Measurements from ENCODE around the gene DTNB. TPM values are rescaled to one million over a fixed set of nuclear protein-coding genes. Genes with fewer than 3 reads are reported as not detected.
"Not testable (repeated sequence)": the region's sequence is repeated elsewhere in the genome, so short reads cannot be mapped to it uniquely, and the experiment has no call there.

DTNB gene
- total RNA-seq, 3 donors from 2014 or later = 4.8 to 8.8 (median 7.2) TPM

DNA sequence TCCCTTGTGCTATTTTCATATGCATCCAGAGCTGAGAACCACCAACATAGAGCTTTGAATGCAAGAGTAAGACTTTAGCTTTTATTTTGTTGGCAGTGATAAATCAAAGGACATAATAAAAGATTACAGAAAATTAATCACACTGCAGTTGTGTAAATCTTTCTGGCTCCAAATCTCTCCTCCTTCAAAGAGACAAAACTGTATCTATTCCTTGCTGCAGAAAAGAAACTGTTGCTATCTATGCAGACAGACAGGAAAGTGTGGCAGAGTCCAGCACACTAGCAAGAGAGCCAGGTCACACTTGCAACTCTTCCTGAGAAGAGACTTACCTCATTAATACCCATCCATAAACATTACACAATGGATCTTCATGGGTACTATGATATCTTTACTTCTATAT lies 57.5 kb downstream of the DTNB start:
- no peak overlapping the region for H3K4me3 ChIP-seq
- ATAC-seq = no peak
- H3K36me3 ChIP-seq (ENCODE audit: low read depth) = no peaks in the 10 kb centered on the region
- intact Hi-C loops (cut with DNase I, micrococcal nuclease) = no loop called here
- DNase-seq = no peak
- TF ChIP-seq, protein P1, sequence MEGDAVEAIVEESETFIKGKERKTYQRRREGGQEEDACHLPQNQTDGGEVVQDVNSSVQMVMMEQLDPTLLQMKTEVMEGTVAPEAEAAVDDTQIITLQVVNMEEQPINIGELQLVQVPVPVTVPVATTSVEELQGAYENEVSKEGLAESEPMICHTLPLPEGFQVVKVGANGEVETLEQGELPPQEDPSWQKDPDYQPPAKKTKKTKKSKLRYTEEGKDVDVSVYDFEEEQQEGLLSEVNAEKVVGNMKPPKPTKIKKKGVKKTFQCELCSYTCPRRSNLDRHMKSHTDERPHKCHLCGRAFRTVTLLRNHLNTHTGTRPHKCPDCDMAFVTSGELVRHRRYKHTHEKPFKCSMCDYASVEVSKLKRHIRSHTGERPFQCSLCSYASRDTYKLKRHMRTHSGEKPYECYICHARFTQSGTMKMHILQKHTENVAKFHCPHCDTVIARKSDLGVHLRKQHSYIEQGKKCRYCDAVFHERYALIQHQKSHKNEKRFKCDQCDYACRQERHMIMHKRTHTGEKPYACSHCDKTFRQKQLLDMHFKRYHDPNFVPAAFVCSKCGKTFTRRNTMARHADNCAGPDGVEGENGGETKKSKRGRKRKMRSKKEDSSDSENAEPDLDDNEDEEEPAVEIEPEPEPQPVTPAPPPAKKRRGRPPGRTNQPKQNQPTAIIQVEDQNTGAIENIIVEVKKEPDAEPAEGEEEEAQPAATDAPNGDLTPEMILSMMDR (IDR thresholded peaks at IDR 0.05) = no peak
- H3K4me1 ChIP-seq (ENCODE audit: low read depth) = peaks cover 13% of the 10 kb centered on the region
- no peaks in the 10 kb centered on the region for H3K9me3 ChIP-seq

DNA sequence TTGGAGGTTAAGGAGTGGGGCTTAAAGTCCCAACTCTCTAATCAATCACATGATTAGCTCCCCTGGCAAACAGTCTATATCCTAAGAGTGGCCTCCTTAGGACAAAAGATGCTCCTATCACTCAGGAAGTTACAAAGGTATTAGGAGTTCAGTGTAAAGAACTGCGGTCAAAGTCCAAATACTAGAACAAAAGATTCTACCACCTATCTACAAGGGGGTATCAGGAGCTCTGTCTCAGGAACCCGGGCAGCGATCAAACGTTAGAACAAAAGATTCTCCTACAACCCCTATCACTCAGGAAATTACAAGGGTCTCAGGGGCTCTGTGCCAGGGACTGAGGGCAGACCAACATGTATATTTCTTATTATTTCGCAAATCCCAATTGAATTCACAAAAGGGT lies 58.0 kb downstream of the DTNB start:
- Histone ChIP-seq H3K4me3 (no peak overlapping the region), H3K9me3 (no peaks in the 10 kb centered on the region), H3K36me3 (ENCODE audit: low read depth) (no peaks in the 10 kb centered on the region), H3K4me1 (ENCODE audit: low read depth) (peaks cover 13% of the 10 kb centered on the region)
- DNase-seq (no peak), ATAC-seq (no peak)
- intact Hi-C loops (cut with DNase I, micrococcal nuclease) = no loop called here
- TF ChIP-seq, protein P1 (IDR thresholded peaks at IDR 0.05) = no peak

DNA sequence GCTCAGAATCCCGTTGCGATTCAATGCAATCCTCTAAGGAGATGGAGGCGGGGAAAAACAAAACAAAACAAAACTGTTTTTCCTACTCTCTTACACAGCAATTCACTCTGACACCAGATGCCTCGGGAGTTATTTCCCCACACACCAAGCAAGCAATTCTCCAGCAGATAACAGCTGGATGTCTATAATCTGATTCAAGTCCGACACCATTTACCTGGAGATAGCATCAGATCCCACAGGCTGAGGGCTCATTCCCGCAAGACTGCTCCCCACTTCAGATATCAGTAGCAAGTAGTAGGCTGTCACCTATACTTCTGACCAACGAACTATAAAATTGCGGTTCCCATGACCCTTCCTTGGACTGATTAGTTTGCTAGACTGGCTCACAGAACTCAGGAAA lies 58.7 kb downstream of the DTNB start:
- no peak overlapping the region for H3K4me3 ChIP-seq
- TF ChIP-seq, protein P1 (IDR thresholded peaks at IDR 0.05) = no peak
- H3K9me3 ChIP-seq = no peaks in the 10 kb centered on the region
- ATAC-seq = no peak
- no peaks in the 10 kb centered on the region for H3K36me3 ChIP-seq (ENCODE audit: low read depth)
- H3K4me1 ChIP-seq (ENCODE audit: low read depth) = peaks cover 13% of the 10 kb centered on the region
- intact Hi-C loops (cut with DNase I, micrococcal nuclease) = no loop called here
- DNase-seq = no peak

DNA sequence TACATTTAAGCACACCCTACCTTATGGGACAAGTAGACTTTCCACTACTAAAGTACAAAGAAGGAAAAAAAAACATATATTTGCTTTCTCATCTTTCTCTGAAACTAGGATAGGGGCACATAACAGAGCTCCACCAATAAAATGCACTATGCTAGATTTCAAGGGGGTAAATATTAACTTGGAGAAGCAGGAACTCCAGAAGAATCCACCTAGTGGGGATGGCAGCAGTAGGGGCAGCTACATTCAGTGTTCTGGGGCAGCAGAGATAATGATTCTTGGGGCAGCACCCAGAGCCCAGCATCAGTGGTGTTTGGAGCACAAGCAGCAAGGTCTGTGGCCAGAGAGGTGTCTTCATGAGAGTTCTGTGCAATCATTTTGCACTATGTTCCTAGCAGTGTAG lies 64.7 kb downstream of the DTNB start:
- intact Hi-C loops (cut with DNase I, micrococcal nuclease) = no loop called here
- H3K9me3 ChIP-seq = no peaks in the 10 kb centered on the region
- ATAC-seq (peak; percentile 21), DNase-seq (no peak)
- no peaks in the 10 kb centered on the region for H3K4me1 ChIP-seq (ENCODE audit: low read depth)
- no peaks in the 10 kb centered on the region for H3K36me3 ChIP-seq (ENCODE audit: low read depth)
- H3K4me3 ChIP-seq = no peak overlapping the region
- TF ChIP-seq, protein P1 (IDR thresholded peaks at IDR 0.05) = no peak

DNA sequence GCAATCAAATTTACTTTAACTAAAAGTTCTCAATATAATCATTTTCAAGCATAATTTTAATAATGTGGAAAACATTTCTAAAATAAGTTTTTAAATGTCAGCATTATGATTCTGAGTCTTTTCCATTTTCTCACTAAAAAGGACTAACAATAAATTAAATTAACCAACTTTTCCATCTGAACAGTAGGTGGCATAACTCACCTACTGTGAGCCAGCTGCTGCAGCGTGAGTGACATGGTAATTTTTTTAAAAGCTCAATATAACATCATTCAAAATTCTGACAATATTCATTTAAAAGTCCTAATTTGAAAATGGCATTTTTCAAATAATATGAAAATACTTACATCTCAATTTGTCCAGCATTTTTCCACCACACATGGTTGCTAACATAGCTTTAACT lies 66.5 kb downstream of the DTNB start:
- TF ChIP-seq, protein P1 (IDR thresholded peaks at IDR 0.05) = no peak
- intact Hi-C loops (cut with DNase I, micrococcal nuclease) = no loop called here

DNA sequence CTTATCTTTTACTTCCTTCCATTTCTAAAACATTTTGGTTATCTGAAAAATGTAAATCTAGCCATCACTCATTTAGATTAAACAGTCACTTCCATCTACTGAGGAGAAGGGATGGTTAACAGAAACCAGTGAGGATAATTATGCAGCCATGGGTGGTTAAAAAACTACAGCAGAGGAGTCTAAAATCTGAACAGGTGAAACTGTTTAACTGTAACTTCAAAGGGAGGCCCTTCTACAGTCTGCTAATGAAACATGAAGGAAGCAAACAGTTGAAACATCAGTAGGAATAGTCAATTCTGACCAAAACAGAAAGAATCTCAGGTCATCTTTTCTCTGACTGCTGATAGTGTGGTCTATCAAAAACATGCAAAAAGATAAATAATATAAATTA lies 71.0 kb downstream of the DTNB start:
- ATAC-seq (no peak), DNase-seq (no peak)
- Histone ChIP-seq H3K4me3 (no peak overlapping the region), H3K4me1 (ENCODE audit: low read depth) (no peaks in the 10 kb centered on the region), H3K9me3 (no peaks in the 10 kb centered on the region), H3K36me3 (ENCODE audit: low read depth) (no peaks in the 10 kb centered on the region)
- intact Hi-C loops (cut with DNase I, micrococcal nuclease) = no loop called here
- TF ChIP-seq, protein P1 (IDR thresholded peaks at IDR 0.05) = no peak

More for the DNA sequence above, 66.5 kb downstream of the DTNB start:
- no peak overlapping the region for H3K4me3 ChIP-seq
- no peak for ATAC-seq
- no peak for DNase-seq
- no peaks in the 10 kb centered on the region for H3K36me3 ChIP-seq (ENCODE audit: low read depth)
- no peaks in the 10 kb centered on the region for H3K4me1 ChIP-seq (ENCODE audit: low read depth)
- no peaks in the 10 kb centered on the region for H3K9me3 ChIP-seq

DNA sequence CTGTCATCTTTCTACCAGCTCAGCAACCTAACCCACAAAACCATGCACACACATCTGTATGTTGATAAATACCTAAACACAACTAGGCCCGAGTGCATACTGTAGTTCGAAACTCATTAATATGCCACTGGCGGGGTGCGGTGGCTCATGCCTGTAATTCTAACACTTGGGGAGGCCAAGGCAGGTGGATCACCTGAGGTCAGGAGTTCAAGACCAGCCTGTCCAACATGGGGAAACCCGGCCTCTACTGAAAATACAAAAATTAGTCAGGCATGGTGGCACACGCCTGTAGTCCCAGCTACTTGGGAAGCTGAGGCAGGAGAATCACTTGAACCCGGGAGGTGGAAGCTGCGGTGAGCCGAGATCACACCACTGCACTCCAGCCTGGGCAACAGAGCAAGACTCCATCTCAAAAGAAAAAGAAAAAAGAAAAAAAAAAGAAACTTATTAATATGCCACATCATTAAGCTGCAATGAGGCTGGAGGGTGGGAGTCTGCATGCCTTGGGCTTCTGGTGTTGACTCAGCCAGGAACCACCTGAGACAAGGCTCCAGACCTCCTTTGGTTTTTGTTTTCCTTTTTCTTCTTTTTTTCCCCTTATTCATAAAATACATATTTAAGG lies 71.6 kb downstream of the DTNB start:
- intact Hi-C loops (cut with DNase I, micrococcal nuclease); H3K4me3 ChIP-seq; ATAC-seq; H3K9me3 ChIP-seq; DNase-seq; H3K36me3 ChIP-seq (ENCODE audit: low read depth); H3K4me1 ChIP-seq (ENCODE audit: low read depth): not testable (repeated sequence)
